GM19372 (cell line): ENCODE measurements around the gene GSTM5.
"Not testable (repeated sequence)": the region's sequence is repeated elsewhere in the genome, so short reads cannot be mapped to it uniquely, and the experiment has no call there.

Experiments used
- ATAC-seq: cut with Tn5 transposase; IDR thresholded peaks from one replicate; pipeline ENCODE4 v1.9.1; 2021; ENCODE audit warnings: mild to moderate bottlenecking, low read depth, moderate library complexity; ENCODE audit not compliant: unreplicated experiment

GSTM5 gene

DNA sequence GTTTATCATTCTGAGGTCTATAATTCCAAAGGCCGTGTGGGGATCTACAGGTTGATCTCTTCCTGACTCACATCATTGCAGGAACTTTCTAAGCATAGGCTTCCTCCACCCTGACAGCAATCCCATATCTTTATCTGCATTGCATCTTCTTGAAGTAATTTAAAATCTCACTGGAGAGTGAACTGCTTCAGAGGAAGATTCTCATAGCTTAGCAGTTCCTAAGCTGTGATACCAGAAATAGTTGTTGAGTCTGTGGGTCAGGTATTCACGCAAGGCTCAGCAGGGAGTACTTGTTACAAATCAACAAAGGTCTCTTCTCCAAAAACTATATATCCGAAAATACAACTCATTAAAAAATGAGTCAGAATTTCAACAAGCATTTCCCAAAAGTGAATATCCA, 16.9 kb upstream of the GSTM5 start:
- not testable (repeated sequence) for ATAC-seq

DNA sequence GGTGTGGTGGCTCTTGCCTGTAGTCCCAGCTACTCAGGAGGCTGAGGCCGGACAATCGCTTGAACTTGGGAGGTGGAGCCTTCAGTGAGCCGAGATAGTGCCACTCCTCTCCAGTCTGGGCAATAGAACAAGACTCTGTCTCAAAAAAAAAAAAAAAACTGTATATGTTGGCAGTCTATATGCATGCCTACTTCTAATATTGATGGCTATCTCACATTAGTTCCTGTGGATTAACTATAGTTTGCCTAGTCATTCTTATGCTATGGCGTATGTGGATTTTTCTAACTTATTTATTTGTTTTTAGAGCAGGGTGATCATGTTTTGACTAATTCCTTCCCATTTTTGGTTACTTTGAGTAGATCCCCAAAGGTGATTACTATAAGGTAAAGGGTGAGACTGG, 15.0 kb upstream of the GSTM5 start:
- no peak for ATAC-seq

DNA sequence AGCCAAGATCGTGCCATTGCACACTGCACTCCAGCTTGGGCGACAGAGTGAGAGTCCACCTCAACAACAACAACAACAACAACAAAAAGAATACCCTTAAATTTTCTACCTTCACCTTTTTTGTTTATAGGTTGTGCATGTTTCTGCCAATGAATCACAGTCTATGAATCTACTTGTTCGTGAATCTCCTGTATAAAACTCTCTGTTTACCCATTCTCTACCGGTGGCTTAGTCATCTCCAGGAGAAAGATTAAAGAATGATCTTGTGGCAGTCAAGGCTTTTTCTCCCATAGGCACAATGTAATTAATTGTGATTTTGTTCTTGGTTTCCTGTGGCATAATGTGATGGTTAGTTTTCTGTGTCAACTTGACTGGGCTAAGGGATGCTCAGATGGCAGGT, 14.2 kb upstream of the GSTM5 start:
- not testable (repeated sequence) for ATAC-seq

DNA sequence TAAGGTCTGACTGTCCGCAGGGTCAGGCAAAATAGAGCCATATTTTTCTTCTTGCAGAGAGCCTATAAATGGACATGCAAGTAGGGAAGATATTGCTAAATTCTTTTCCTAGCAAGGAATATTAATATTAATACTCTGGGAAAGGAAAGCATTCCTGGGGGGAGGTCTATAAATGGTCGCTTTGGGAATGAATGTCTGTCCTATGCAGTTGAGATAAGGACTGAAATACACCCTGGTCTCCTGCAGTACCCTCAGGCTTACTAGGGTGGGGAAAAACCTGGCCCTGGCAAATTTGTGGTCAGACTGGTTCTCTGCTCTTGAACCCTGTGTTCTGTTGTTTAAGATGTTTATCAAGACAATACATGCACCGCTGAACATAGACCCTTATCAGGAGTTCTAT, 9.1 kb upstream of the GSTM5 start:
- ATAC-seq: not testable (repeated sequence)

DNA sequence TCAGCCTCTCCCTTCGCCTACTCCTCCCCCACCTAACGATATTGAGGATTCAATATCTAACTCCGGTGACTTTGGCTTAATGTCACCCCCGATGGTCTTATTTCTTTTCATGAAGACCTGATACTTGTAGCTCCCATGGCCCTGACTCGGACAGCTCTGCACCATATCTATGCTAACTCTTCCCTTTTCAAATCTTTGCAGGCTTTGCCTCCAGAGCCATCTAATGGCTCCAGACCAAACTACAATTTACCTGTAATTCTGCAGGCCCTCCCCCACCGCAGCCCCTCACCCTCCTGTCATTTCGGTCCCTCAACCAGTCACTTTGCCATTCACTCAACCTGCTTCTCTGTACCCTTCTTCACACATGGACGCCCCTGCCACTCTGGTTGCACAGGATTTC, 7.9 kb upstream of the GSTM5 start:
- no peak for ATAC-seq

DNA sequence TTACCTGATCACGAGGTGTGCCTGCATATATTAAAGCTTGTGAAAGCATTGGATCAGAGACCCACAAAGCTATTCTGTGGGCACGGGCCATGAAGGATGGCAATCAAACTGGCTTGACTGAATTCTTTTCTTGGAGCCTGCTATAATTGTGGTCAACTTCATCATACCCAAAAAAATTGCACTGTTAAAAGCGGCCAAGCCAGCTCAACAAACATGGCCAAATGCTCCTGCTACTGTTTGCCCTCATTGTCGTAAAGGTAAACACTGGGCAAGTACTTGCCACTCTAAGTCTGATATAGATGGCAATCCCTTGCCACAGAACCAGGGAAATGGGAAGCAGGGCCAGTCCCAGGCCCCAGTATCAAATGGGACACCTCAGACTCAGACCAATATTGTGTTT, 6.6 kb upstream of the GSTM5 start:
- ATAC-seq: no peak

DNA sequence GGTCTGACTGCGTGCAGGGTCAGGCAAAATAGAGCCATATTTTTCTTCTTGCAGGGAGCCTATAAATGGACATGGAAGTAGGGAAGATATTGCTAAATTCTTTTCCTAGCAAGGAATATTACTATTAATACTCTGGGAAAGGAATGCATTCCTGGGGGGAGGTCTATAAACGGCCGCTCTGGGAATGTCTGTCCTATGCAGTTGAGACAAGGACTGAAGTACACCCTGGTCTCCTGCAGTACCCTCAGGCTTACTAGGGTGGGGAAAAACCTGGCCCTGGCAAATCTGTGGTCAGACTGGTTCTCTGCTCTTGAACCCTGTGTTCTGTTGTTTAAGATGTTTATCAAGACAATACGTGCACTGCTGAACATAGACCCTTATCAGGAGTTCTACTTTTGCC, 3.1 kb upstream of the GSTM5 start:
- not testable (repeated sequence) for ATAC-seq

DNA sequence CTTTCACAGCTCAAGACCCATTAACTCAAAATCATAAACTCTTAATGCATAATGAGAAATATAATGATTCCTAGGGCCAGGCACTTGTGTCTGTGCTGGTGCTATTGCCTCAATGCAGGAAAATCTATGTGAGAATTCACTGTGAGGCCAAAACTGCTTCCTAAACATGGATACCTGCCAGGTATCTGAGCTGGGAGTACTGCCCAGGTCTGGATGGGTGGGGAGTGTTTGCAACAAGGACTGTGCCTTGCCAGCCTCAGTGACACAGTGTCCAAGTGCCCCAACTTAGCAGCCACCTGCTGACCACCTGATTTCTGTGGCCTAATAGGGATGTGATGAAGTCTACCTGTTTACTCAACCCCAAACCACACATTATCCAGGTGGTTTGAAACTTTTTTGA, 2.2 kb upstream of the GSTM5 start:
- not testable (repeated sequence) for ATAC-seq

DNA sequence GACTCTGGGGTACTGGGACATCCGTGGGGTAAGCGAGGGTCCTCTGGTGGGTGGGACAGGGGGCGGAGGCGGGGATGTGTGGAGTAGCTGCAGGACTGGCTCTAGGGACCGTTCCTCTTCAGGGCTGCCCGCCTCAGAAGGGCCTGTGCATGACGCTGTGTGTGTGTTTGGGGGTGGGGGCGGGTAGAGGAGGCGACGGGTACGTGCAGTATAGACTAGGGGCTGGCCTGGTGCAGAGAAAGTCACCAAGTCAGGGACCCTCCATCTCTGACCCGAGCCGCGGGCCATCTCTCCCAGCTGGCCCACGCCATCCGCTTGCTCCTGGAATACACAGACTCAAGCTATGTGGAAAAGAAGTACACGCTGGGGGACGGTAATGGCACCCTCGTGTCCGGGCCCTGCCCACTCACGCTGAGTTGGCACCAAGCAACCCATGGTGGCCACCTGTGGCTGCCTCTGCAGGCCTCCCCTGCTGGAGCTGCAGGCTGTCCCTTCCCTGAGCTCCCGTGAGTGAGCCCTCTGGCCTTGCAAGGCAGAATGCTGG, 342 bp downstream of the GSTM5 start:
- ATAC-seq: no peak

DNA sequence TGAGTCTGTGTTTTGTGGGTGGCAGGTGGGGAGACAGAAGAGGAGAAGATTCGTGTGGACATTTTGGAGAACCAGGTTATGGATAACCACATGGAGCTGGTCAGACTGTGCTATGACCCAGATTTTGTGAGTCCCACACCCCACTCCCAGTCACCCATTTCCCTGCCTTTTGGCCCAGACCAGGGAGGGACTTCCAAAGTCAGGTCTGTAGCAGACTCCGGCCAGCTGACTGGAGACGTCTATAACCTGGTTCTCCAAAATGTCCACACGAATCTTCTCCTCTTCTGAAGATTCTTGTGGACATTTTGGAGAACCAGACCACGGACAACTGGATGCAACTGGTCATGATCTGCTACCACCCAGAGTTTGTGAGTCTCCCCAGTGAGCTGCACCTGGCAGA, 1.6 kb downstream of the GSTM5 start:
- no peak for ATAC-seq

DNA sequence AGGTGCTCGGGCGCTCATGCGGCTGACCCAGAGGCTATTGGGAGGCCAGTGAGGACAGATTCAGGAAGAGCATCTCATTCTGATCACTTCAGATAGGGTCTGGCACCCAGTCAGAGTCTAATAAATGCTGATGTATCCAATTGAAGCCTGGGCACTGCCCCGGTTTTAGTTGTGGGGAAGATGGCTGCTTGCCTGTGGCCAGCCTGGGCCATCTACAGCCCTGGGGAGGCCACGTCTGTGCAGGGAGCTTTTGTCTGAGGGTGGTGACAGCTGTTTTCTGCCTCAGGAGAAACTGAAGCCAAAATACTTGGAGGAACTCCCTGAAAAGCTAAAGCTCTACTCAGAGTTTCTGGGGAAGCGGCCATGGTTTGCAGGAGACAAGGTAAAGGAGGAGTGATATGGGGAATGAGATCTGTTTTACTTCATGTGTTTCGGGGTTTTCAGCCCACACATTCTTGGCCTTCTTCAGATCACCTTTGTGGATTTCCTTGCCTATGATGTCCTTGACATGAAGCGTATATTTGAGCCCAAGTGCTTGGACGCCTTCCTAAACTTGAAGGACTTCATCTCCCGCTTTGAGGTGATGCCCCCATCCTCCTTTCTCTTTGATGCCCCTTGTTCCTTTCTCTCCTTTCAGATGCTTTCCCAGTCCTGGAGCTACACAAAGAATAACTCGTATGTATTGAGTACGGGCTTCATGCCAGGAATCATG, 2.8 kb downstream of the GSTM5 start:
- ATAC-seq: no peak

DNA sequence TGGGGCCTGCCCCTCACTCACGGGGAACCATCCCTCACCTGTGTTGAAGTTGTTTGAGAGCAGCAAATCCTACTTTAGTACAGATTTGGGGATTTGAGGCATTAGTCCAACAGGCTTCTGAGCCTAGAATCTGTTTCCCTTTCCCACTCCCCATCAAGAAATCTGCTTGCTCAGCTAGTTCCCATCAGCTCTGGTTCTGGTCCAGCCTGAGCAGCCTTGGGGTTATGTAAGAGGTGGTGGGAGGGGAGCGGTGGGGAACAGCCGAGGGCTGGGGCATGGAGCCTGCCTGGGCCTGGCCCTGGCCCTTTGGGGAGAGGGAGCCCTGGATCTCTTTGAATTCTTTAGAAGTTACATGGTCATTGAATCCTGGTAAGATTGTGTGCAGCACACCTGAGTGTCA, 4.1 kb downstream of the GSTM5 start:
- no peak for ATAC-seq

DNA sequence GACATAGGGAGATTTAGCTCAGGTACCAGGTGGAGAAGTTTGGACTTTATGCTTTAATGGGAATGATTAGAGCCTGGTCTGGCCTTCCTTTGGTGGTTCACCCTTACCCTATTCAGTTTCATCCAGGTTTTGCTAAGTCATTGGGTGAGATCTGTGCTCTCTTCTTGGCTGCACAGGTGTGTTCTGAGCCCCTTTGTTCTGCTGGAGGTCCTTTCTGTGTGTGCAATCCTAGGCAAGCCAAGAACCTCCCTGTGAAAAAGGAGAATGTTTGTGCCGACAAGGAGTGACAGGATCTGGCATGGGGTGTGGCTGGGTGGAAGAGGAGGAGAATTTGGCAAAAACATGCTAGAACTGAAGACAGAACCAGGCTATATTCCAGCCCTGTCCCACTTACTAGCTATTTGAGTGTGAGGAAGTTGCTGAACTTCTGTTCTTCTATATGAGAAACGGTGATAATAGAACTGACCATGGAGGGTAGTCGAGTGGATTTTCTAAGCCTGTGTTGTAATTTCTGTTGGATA, 4.6 kb downstream of the GSTM5 start:
- ATAC-seq: no peak

DNA sequence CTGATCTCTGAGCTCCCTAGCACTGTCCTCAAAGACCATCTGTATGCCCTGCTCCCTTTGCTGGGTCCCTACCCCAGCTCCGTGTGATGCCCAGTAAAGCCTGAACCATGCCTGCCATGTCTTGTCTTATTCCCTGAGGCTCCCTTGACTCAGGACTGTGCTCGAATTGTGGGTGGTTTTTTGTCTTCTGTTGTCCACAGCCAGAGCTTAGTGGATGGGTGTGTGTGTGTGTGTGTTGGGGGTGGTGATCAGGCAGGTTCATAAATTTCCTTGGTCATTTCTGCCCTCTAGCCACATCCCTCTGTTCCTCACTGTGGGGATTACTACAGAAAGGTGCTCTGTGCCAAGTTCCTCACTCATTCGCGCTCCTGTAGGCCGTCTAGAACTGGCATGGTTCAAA, 5.7 kb downstream of the GSTM5 start:
- ATAC-seq: no peak

DNA sequence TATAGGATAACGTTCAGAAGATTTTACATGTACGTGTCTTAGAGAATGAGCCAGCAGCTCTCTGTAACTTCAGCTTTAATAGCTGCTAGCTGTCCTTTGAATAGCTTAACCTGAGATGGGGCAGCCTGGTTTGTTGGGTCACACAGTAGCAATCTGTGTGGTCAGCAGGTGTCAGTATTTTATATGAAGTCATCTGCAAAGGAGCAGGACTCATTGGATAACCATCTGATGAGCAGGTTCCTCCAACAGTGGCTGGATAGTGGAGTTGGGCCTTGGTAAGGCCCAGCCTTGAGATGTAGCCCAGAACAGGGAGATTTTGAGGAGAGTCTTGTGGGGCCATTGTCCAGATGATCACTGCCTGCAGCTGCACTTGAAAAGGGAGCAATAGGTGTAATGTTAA, 6.4 kb downstream of the GSTM5 start:
- no peak for ATAC-seq

DNA sequence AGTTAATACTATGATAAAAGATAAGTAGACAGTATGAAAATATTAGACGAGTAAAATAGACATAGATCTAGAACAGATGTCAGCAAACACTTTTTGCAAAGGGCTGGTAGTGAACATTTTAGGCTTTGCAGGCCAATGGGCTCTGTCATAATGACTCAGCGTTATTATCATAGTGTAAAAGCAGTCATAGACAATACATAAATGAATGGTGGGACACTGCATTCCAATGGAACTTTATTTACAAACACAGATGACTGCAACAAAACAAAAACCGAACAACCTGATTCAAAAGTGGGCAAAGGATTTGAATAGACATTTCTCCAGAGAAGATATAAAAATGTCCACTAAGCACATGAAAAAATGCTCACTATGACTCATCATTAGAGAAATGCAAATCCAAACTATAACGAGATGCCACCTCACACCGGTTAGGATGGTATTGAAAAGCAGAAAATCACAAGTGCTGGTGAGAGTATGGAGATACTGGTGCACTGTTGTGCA, 7.3 kb downstream of the GSTM5 start:
- ATAC-seq: no peak

DNA sequence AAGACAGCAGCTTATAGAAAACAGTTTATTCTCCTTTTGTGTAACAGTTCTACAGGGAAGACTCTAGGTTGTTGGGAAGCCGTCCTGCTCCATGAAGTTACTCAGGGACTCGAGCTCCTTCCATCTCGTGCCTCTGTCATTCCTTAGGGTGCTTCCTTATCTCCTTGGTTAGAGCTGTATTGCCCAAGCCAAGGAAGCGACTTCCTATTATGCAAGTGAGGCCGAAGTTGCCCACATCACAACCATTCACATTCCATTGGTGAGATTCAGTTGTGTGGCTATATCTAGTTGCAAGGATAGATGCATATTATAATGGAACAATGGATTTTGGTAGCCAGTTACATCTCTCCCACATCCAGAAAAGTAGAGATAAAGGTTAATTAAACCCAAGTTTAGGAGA, 9.0 kb downstream of the GSTM5 start:
- ATAC-seq: no peak

DNA sequence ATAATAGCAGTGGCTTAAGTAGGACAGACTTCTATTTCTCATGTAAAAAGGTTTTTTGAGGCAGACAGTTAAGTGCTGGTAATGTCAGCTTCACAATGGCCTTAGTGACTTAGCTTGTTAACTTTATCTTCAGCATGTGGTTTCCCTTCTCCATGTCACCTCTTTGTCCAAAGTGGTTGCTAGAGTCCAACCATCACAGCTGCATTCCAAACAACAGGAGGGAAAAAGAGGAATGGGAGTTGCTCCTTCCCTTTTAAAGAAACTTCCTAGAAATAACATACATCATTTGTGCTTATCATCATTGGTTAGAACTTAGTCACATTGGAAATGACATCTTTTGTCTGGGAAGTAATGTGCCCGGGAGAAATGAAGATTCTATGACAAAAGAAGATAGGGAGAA, 9.9 kb downstream of the GSTM5 start:
- no peak for ATAC-seq

DNA sequence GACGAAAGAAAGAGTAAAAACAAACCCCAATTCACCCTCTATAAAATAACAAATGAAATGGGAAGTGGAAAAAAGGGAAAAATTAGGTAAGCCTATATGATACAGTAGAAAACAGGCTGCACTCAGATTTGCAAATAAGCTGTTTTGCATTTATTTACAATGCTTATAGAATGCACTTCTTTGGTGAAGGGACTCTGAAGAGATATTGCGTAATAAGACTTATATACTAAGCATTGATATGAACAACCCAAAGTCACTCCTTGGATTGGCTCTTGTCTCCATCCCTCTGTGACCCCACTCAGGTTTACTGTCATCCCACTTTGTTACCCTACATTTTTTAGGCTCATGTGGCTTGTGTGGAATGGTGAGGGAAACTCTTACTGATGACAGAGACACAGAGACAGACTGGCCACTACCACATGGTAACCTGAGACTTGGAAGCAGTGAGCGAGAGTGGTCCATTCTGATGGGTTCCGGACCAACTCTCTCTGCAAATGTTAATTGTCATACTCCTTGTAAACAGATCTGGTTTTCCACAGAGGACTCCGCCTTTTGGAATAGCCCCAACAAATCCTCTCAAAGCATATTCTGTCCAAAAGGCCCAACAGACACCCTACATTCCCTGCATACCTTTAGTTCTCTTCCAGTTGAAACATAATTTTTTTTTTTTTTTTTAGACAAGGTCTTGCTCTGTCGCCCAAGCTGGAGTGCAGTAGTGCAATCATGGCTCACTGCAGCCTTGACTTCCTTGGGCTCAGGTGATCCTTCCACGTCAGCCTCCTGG, 11.0 kb downstream of the GSTM5 start:
- ATAC-seq: no peak

DNA sequence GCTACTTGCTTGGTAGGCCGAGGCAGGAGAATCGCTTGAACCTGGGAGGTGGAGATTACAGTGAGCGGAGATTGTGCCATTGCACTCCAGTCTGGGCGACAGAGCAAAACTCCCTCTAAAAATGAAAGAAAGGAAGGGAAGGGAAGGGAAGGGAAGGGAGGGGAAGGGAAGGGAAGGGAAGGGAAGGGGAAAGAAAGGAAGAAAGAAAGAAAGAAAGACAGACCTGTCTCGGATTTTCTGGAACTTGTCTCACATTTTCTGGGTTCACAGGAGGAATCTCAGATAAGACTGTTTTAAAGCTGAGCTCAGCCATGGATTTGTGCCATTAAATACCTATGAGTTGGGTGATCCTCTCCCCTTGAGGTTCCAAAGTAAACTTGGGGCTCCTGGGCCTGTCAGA, 12.9 kb downstream of the GSTM5 start:
- no peak for ATAC-seq

DNA sequence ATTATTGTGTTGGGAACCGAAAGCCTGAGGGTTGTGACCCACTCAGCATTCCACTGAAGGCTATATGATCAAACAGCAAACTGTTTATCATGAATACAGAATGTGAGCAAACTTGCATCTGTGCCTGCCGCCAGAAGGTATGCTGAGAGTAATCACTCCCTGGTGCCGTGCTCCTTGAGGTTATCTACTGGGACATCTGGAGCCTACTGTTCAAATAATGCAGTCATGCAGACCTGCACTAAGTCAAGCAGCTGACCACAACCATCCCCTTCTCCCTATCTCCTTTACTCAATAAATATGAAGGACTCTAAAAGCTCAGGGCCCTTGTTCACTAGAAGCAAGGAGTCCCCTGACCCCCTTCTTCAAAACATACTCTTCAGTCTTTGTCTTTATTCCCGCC, 13.5 kb downstream of the GSTM5 start:
- no peak for ATAC-seq

DNA sequence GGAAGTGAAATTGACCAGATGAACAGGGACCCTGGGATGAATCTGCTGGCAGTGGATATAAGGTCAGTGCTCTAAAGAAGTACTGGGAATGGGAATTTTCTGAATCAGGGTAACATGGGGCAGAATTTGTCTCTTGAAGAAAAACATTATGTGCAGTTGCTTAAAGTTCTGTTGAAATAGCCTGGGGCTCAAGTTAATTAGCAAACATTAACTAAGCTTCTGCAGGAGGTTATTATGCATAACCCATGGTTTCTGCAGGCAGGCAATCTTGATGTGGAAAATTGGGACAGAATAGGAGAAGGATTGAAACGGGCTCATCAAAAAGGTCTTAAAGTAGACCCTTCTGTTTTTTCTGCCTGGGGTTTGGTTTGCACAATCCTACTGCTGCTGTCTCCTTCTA, 14.0 kb downstream of the GSTM5 start:
- ATAC-seq: no peak
